ENCODE results near the gene PTX4.

GRCh38 chr16:1510941-1511351, 22.2 kb upstream of the PTX4 start:
- TF ChIP-seq CTCF (IDR thresholded peaks at IDR 0.05; ENCODE audit: extremely low read depth in 1 of 2, insufficient read depth in 1 of 2, low read depth in 1 of 2, low read length in 2 of 2) (no peak), EZH2 (IDR thresholded peaks at IDR 0.05; ENCODE audit: borderline replicate concordance, low read depth, low read length, severe bottlenecking) (no peak), POLR2A (IDR thresholded peaks at IDR 0.05; ENCODE audit: low read depth, low read length) (no peak)

Measured in endothelial cell of umbilical vein (primary cell).